GM06990 (cell line): Measurements from ENCODE around the gene IL27RA.

Experiments
- DNase-seq: peaks from one replicate; pipeline ENCODE4 v3.0.0-alpha.2; 2011; ENCODE audit not compliant: insufficient read length; ENCODE audit errors: extremely low read depth
- H3K27me3 ChIP-seq: replicated peaks from 2 replicates; pipeline ENCODE4 v1.6.0; 2011; ENCODE audit warnings: low read length; ENCODE audit not compliant: control insufficient read depth, insufficient read depth
- H3K36me3 ChIP-seq: 2 replicates; pipeline ENCODE4 v1.5.1; 2011; ENCODE audit warnings: low read length; ENCODE audit not compliant: control insufficient read depth, insufficient read depth
- H3K4me3 ChIP-seq: replicated peaks from 2 replicates; pipeline ENCODE4 v1.5.1; 2011; ENCODE audit warnings: low read depth, mild to moderate bottlenecking, control low read depth, low read length
- TF ChIP-seq, protein P1 (sequence below): IDR thresholded peaks from 2 replicates; pipeline ENCODE4 v1.5.1; 2011; ENCODE audit warnings: low read length, control low read depth, mild to moderate bottlenecking, inconsistent platforms; ENCODE audit not compliant: insufficient read depth, poor library complexity, severe bottlenecking

The IL27RA gene

DNA sequence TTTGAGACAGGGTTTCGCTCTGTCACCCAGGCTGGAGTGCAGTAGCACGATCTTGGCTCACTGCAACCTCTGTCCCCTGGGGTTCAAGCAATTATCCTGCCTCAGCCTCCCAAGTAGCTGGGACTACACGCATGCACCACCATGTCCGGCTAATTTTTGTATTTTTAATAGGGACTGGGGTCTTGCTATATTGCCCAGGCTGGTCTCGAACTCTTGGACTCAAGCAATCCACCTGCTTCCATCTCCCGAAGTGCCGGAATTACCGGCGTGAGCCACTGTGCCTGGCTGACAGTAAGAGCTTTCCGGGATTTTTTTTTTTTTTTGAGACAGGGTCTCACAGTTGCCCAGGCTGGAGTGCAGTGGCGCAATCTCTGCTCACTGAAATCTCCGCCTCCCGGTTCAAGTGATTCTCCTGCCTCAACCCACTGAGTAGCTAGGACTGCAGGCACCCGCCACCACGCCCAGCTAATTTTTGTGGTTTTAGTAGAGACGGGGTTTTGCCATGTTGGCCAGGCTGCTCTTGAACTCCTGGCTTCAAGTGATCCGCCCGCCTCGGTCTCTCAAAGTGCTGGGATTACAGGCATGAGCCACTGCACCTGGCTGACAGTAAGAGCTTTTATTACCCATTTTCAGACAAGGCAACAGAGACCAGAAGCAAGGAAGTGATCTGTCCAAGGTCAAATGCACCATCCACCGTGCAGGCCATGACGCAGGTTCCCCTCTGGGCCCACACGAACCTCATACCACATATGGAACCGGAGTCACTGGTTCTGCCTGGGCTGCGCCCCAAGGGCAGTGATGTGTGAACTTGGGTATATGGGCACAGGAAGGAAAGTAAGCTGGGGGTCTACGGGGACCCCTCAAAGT is 46.5 kb upstream of the IL27RA start:
- TF ChIP-seq, protein P1, sequence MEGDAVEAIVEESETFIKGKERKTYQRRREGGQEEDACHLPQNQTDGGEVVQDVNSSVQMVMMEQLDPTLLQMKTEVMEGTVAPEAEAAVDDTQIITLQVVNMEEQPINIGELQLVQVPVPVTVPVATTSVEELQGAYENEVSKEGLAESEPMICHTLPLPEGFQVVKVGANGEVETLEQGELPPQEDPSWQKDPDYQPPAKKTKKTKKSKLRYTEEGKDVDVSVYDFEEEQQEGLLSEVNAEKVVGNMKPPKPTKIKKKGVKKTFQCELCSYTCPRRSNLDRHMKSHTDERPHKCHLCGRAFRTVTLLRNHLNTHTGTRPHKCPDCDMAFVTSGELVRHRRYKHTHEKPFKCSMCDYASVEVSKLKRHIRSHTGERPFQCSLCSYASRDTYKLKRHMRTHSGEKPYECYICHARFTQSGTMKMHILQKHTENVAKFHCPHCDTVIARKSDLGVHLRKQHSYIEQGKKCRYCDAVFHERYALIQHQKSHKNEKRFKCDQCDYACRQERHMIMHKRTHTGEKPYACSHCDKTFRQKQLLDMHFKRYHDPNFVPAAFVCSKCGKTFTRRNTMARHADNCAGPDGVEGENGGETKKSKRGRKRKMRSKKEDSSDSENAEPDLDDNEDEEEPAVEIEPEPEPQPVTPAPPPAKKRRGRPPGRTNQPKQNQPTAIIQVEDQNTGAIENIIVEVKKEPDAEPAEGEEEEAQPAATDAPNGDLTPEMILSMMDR: no peak
- H3K4me3 ChIP-seq: no peak overlapping the region

DNA sequence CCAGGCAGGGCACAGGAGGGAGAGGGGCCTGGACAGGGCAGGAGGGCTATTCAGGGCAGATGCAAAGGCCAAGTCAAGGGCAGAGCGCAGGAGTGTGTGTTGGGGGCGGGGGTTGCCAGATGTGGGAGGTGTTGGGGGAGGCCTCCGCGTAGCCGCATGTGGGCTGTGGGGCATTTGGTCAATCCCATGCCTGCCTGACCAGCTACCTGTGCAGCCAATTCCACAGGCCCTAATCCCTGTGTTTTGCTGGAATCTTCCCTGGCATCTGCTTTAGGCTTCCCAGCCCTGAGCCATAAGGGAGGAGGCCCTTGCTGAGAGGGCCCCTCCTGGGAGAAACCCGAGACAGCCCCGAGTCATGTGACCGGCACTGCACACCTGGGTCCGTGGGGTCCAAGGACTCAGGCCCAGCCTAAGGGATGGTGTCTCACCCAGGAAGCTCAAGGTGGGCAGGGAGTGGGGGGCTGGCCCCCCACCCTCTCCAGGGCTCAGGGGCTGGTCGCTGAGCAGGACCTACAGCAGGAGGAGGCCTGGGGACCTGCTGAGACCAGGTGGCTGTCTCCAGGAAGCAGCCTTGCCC is 45.7 kb upstream of the IL27RA start:
- DNase-seq: peak; percentile 67
- H3K27me3 ChIP-seq: no peaks in the 10 kb centered on the region

More for the DNA sequence above, 46.5 kb upstream of the IL27RA start:
- H3K27me3 ChIP-seq: no peaks in the 10 kb centered on the region
- DNase-seq: peak; percentile 66
- H3K36me3 ChIP-seq: no peaks in the 10 kb centered on the region; the same call in 1 of the 2 replicates

DNA sequence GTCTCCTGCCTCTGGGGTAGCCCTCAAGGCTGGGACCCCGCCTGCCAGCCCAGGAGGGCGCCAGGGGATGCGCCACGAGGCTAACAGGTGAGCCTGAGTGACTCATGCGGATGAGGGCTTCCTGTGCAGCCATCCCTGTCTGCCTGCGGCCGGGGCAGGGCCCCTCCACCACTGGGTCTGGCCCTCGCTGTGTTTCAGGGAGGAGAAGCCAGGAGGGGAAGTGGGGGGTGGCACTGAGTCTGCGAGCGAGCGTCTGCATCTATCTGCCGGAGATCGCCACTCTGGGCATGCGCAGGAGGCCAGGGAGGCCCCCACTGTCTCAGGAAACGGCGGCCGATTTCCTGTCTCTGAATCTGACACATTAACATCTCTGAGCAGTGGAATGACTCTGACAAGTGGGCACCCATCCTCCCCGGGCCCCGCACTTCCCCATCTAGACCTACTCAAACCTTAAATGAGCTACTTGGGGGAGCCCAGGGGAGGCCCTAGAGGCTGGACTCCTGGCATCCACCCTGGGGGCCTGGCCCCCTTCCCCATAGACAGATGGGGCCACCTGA is 45.1 kb upstream of the IL27RA start:
- DNase-seq: peak; percentile 97
- TF ChIP-seq, protein P1: no peak
- Histone ChIP-seq H3K27me3 (no peaks in the 10 kb centered on the region), H3K4me3 (peak overlapping the region; percentile 21; the same call in 1 of the 2 replicates), H3K36me3 (no peaks in the 10 kb centered on the region; the same call in 1 of the 2 replicates)

More for the DNA sequence above, 45.7 kb upstream of the IL27RA start:
- peak overlapping the region; percentile 21; the same call in 1 of the 2 replicates for H3K4me3 ChIP-seq
- TF ChIP-seq, protein P1: no peak
- H3K36me3 ChIP-seq: no peaks in the 10 kb centered on the region; the same call in 1 of the 2 replicates

DNA sequence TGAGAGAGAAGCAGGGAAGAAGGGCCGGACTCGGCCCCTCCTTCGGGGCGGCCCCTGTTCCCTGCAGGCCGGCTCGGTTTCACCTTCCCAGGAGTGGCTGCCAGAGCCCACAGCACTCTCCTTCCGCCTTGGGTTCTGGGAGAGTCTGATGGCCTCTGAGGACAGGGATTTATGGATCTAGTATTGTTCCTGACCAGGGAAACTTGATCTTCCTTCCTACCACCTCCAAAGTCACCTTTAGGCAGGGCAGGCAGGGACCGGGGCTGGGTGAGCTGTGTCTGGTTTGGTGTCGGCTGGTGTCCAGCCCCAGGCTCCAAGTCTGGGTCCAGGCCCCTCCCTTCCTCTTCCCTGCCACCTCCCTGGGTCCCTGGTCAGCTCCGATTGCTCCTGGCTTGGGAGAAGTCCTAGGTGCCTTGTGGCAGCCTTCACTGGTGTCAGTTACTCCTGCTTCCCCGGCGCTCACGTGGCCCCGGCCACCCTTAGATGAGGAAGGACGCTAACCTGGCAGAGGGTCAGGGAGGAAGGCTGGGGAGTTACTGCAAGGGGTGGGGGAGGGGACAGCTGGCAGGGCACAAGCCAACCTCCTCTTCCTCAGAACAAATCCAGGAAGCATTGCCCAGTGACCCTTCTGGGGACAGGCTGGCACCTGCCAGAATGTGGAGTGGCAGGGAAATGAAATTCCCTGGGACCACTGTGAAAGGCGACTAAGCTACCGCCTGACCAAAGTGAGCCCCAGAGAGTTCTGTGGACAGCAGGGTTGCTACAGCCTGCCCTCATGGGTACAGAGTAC is 44.3 kb upstream of the IL27RA start:
- H3K4me3 ChIP-seq: no peak overlapping the region
- no peaks in the 10 kb centered on the region for H3K27me3 ChIP-seq
- TF ChIP-seq, protein P1: no peak
- peaks cover 1% of the 10 kb centered on the region for H3K36me3 ChIP-seq
- no peak for DNase-seq

DNA sequence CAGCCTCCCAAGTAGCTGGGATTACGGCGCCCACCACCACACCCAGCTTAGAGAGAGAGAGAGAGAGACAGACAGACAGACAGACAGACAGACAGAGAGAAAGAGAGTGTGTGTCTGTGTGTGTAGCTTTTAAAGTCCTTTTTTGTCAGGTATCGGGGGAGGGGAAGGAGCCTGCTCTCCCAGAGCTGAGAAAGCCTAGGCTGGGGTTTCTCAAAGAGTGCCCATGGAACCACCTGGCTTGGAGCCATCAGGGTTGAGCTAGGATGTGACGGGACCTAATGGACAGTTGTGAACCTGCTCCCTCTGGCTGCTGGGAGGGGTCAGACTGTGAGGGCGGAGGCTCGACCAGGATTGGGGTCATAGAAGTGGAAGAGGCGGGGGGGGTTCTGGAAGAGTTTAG is 42.1 kb upstream of the IL27RA start:
- Histone ChIP-seq H3K4me3 (no peak overlapping the region), H3K27me3 (no peaks in the 10 kb centered on the region), H3K36me3 (peaks cover 3% of the 10 kb centered on the region)
- TF ChIP-seq, protein P1: no peak
- no peak for DNase-seq
